Measurements from ENCODE around the gene DOCK4.

- TF ChIP-seq POLR2A (IDR thresholded peaks at IDR 0.05) = no peak
- TF ChIP-seq CTCF (IDR thresholded peaks at IDR 0.05) = no peak
Measured at GRCh38 chr7:112145206-112145605, 61.0 kb downstream of the DOCK4 start.

Measured in thyroid gland (tissue), 4 donors.